IPS-NIHi7 (cell line): Measurements from ENCODE around the gene SLC66A3.

Source experiments
- DNase-seq: peaks from one replicate; pipeline ENCODE4 v3.0.0; 2012; ENCODE audit warnings: mixed read lengths; ENCODE audit errors: extremely low spot score

Gene SLC66A3

DNA sequence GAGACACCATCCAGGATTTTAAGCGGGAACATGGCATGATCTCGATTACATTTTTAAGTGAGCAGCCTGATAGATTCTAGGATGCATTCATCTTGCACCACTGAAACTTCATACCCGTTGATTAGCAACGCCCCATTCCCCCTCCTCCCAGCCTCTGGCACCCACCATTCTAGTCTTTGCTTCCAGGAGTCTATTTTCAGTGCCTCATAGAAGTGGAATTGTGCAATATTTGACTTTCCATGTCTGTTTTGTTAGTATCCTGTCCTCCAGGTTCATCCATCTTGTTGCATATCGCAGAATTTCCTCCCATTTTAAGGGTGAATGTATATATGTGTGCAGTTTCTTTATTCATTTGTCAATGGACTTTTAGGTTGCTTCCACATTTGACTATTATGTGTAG lies 20.9 kb upstream of the SLC66A3 start:
- no peak for DNase-seq

DNA sequence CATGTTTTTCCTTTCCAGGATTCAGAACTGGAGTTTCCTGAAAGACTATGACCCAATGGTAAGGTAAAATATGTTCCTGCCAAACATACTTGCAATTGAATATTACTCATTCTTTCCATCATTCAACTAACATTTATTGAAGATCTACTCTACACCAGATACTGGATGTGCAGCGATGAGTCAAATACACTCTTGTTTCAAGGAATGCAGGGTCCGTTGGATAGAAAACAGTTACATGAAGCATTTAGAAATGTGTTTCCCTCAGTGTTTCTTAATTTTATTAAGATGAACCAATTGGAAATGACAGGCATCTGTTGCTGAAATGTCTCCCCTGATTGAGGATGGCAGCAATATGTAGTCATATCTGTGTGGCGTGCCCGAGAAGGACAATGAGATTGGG lies 14.8 kb upstream of the SLC66A3 start:
- DNase-seq = no peak

DNA sequence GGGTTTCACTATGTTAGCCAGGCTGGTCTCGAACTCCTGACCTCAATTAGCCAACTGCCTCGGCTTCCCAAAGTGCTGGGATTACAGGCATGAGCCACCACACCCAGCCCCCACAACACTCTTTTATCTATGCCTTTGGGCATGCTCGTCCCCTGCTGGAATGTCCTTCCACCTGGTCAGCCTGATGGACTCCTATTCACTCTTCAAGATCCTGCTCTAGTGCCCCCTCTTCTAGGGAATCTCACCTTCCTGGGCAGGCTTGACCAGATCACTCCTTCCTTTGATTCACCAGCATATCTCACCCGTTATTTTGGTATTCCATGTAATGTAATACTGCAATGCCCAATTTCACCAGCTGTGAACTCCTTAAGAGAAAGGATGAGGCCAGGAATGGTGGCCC lies 13.9 kb upstream of the SLC66A3 start:
- no peak for DNase-seq

DNA sequence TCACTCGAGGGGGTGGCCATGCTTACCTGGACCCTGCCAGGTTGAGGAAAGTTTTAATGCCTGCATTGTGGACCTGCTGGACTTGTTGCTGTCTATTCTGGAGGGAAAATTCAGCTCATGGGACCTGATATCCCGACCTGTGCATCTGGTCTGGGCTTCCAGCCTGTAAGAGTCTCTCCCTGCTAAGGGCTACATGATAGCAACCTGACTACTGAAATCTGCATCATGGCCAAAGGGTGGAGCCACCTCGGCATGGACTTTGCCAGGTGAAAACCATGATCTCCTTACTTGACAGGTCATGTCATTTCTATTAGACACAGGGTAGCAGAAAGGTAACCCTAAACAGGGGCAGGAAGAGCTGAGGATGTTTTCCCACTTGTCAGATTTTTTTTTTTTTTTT lies 12.9 kb upstream of the SLC66A3 start:
- no peak for DNase-seq

DNA sequence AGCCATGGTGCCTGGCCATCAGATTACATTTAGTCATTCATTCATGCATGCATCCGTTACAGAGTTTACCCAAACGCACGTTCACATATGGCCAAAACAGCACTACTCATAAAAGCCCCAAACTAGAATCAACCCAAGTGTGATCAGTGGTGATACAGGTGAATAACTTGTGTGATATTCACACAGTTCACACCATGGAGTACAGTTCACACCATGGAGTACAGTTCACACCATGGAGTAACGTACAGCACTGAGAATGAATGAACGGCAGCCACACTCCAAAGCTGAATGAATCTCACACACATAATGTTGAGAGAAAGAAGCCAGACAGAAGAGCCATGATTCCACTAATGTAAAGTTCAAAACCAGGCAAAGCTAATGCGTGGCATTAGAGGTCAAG lies 12.3 kb upstream of the SLC66A3 start:
- DNase-seq = no peak

DNA sequence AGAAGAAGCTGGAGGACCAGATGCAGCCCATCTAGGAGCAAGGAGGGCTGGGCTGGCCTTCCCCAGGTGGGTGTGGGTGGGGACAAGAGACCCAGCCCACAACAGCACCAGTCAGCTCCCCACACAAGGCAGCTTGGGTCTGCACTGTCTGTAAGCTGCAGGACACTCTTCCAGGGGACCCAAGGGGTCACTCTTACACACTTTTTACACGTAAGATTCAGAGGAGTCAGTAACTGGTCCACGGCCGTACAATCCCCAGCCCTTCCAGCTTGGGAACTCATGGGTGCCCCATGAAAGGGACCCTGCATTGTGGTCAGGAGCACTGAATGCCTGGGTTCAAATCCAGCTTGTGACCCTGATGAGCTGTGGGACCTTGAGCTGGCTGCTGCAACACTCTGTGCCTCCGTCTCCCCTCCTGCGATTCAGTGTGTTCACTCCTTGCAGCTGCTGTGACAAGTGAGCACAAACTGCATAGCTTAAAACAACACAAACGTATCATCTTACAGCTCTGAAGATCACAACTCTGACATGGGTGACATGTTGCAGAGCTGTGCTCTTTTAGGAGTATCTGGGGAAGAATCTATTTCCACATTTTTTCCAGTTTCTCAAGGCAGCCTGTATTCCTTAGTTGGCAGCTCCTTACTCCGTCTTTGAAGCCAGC lies 11.1 kb upstream of the SLC66A3 start:
- DNase-seq = no peak

DNA sequence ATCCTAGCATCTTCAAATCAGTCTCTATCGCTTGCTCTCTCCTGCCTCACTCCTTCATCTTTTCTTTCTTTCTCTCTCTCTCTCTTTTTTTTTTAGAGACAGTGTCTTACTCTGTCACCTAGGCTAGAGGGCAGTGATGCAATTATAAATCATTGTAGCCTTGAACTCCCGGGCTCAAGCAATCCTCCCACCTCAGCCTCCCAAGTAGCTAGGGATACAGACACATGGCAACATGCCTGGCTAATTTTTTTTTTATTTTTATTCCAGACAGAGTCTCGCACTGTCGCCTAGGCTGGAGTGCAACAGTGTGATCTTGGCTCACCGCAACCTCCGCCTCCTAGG lies 10.6 kb upstream of the SLC66A3 start:
- no peak for DNase-seq

DNA sequence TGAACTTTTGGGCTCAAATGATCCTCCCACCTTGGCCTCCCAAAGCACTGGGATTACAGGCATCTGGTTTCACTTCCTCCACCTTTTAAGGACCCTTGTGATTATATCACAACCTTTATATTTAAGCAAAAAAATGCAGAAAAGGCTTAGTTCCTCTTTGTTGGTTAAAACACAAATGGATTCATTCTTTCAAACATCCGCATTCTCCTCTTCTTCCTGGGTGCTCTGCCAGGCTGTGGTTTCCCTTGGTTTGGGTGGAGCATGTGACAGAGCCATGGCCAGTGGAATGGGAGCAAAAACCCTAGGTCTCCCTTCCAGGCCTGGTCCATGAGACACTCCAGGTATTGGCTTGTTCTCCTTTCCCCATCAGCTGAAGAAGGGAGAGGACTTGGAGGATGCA lies 9.9 kb upstream of the SLC66A3 start:
- DNase-seq = no peak

DNA sequence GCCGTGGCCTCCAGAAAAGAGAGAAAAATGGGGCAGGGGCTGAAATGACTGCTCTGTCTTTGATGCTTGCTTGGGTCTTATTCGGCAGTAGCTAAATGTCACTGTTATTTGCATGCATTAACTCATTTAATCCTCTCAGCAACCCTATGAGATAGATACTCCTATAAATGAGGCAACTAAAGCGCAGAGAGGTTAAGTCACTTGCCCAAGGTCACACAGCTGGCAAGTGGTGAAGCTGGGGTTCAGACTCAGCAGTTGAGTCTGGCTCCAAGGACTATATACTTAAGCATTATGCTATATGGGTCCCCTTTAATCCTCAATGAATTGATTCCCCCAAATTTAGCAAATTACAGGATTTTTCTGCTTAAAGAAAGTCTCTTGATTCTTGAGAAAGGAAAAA lies 9.2 kb upstream of the SLC66A3 start:
- no peak for DNase-seq

DNA sequence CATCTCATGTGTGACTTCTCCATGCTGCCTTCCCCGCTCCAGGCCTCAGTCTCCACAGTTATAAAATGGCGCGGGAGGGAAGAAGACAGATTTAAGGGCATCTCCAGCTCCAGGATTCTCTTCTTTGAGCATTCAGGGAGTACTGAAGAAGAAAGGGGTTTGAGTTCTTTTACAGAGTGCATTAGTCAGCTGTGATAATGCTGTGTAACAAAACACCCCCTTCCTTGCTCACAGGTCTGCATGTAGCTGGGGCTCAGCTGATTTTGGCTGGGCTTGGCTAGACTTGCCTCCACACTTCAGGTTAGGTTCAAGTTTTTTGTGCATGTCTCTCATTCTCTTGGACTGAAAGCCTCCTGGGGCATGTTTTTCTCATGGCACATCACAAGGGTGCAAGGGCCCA lies 8.0 kb upstream of the SLC66A3 start:
- DNase-seq = no peak

DNA sequence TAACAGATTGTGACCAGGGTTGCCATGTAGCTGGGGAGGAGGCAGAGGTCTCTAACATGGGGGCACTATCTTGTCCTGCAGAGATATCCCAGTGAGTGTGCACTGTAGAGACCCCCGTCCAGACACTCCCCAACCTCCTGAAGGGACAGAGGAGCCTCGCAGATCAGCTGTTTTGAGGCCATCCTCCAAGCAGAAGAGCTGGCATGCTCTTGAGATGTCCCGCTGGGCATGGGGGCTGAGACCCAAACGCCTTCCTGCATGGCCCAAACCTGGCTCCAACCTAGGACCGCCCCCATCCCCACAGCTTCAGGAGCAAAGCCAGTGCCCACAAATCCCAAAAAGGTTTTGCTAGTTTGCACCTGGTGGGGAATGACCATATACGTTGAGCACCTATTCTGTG lies 2.7 kb upstream of the SLC66A3 start:
- DNase-seq = no peak

DNA sequence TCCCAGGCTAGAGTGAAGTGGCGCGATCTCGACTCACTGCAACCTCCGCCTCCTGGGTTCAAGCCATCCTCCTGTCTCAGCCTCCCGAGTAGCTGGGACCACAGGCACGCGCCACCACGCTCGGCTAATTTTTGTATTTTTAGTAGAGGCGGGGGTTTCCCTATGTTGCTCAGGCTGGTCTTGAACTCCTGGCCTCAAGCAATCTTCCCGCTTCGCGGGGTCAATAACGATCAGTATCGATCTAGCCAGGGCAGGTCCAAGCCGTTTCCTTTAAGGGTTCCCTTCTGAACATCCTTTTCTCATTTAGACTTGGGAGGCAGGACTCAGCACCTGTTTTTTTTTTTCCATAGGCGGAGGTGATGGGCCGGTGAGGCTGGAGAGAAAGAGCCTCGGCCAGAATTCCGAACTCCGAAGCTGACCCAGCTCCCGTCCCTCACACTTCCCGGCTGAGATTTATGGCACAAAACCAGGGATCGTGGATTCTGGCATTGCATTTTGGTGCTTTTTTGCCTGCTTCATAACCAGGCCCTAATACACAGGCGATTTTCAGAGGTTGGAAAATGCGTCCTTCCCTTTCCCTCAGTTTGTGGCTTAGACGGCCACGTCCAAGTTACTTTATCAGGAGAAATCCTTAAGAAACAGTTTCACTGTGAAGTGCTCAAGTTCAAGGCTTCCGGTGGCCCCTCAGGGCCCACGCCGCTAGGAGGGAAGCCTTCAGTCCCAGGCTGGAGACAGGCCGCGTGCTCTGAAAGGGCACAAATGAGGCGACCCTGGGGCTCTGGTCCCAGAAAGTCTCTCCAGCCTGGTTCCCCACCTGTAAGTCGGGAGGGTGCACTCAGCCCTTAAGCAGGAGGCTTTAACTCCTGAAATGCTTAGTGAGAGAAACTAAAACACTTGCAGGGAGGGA lies 998 bp upstream of the SLC66A3 start:
- DNase-seq = no peak

DNA sequence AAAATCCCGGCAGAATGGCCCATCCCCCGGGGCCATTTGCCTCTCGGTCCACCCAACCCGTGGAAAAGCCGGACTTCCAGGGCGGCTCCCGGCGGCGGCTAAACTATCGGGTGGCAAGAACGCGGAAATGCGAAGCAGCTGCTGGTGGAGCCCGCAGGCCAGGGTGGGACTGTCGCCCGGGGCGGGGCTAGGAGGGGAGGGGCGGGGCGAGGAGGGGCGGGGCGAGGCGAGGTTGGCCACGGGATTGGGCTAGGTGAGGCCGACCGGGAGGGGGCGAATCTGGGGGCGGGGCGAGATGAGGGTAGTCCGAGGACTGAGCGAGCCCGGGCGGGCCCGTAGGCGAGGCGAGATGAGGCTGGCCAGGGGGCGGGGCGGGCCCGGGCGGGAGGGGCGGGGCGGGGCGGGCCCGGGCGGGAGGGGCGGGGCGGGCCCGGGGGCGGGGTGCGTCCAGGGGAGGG lies 315 bp upstream of the SLC66A3 start:
- peak; percentile 100 for DNase-seq

DNA sequence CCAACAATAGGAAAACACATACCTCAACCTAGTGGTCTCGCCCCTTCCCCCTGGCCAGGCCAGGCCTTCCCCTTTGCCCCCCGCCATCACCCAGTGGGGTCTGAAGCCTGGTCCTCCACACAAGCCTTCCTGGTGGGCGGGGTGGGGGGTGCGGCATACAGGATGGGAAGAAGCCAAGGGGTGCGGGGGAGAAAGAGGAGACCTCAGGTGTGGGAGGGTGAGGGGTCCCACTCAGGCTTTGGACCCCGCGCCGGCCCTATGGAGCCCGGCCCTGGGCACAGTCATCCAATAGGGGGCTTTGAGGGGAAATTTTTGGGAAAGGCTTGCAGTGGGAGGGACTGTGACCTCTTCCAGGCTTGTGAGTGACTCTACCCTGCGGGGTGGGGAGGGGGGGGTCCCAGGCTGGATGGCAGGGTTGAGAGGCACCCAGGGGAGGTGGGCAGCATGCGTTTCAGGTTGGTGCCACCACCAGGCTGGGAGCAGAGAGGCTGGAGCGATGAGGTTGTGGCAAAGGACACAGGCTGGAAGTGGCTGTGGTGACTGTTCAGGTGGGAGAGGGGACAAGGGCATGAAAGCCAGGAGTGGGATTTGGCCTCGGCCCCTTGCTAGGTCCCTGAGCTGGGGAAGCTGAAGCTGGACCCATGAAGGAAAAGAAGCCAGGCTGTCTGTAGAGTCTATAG lies 1.3 kb downstream of the SLC66A3 start:
- DNase-seq = no peak

DNA sequence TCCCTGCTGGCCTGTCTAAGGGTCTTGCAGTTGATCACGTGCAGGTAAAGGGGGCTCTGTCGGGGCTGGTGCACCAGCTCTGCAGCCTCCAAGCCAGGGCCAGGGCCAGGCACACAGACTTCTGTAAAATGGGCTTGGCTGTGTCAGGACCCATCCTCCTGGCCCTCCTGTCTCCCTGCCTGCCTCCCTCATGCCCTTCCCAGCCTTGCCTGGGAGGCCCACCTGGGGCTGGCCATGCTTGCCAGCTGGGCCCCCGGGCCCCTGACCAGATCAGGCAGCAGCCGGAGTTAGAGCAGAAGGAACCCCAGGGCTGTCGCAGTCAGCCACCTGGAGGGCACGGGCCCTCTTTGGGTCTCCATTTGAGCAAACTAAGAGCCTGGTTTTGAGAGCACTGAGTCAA lies 2.0 kb downstream of the SLC66A3 start:
- no peak for DNase-seq

DNA sequence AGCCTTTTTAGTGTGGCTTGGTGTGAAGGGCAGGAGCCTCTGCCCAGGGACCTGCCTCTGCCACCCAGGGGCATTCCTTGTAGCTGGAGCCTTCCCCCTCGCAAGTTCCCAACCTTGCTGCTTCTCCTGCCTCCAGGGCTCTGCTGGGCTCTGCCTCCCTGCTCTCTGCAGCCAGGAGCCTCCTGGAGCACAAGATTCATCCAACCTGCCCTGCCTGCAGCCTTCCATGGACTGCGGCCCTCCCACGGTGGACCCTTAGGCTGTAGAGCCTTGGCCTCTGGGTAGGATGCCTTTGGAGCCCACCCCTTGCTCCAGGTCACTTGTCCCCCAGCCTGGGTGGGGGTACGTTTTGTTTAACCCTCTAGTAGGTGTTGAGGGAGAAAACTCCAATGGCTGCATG lies 2.5 kb downstream of the SLC66A3 start:
- no peak for DNase-seq

DNA sequence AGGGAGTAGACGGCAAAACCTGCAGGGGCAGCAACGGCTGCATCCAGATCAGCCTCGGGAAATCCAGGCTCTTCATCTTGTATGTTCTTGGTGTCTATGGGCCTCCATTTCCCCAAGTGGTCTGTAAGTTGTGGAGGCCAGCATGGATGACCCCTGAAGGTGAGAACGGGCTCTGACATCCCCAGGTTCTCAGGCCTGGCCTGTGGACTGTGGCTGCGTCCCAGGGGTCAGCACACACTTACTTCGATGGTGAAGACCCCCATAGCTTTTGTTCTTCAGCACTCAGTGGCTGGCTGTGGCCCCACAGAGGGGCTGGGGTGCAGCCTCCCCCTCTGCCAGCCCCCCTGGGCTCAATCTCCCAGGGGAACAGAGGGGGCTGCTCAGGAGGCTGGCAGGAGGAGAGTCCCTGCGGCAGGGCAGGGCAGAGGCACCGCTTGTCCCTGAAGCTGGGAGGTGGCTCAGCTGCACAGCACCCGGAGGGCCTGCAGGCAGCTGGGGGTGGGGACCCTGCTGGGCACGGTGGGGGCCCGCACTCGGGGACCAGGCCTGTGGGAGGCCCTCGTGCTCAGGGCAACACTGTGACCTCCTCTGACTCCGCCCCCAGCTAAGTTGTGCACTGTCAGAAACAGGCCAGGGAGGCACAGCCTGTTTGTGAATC lies 3.8 kb downstream of the SLC66A3 start:
- no peak for DNase-seq

DNA sequence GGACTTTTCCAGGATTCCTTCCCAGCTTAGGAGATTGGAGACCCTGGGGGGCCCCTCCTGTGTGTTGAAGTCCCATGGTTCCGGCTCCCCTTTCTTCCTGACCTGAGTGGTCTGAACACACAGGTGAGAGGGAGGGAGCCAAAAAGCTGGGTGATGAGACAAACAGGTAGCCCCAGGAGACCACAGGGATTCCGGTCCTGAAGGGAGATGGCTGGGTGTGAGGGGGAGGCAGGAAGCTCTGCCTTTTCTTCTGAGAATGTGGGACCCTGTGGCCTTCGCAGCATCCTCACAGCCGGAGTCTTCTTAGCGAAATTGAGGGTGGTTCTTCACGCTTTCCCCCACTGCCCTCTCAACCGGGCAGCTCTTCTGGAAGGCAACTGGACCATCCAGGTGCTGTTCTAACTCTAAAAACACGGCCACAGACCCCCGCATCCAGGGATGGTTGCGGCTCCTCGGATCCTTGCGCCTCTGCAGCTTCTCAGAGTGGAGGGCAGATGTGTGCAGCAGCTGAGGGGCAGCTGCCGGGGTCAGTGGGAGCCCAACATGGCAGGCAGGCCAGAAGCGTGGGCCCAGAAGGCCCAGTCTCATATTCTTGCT lies 4.4 kb downstream of the SLC66A3 start:
- no peak for DNase-seq

DNA sequence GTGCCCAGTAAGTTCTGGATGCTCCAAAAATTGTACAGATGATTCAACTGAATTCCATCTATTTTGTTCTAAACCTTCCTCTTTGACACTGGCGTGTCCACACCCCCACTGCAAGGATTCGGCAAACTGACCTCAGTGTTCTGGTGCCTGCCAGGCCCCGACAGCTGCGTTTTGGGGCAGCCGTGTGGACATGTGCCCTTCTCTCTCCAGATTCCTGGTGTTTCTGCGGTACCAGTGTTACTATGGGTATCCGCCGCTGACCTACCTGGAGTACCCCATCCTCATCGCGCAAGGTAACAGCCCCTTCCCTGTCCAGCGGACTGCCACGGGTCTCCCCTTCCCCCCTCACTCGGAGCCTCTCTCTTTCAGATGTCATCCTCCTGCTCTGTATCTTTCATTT lies 5.0 kb downstream of the SLC66A3 start:
- no peak for DNase-seq

DNA sequence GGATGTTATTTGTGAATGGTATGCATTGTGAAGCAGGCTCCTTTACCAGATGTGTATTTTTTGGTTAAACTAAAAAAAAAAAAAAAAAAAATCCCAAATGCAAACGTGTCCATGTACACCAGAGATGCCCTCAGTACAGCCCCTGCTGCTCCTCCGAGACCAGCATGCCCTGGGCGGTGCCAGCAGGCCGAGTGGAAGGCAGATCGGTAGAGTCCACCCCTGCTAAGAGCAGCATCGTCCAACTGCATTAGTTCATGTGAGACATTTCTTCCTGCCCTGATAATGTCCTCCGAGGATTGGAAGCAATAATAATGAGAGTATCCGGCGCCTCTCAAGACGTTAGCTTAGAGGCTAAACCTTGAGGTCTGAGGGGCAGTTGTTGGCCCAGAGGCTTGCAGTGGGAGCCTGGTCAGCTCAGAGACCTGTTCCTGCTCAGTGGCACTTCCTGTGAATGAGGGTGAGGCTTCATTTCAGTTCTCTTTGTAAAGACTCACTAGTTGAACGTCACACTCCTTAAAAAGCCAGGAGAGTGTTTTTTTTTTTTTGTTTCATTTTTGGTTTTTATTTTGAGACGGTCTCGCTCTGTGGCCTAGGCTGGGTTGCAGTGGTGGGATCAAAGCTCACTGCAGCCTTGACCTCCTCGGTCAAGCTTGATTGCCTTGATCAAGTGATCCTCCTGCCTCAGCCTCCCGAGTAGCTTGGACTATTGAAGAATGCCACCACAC lies 5.6 kb downstream of the SLC66A3 start:
- no peak for DNase-seq

DNA sequence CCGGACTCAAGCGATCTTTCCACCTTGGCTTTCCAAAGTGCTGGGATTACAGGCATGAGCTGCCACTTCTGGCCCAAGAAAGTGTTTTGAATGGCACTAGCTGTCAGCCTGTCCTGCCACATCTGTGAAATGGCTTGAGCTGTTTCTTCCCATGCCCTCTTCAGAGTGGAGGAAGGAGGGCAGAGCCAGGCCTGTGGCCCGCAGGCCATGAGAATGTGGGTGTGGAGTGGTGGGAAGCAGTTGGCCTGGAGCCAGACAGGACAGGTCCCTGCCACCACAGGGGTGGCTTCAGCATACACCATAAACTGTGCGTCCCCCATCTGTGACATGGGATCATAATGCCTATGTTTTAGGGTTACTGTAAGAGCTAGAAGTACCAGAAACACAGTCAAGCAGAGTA lies 6.5 kb downstream of the SLC66A3 start:
- DNase-seq = no peak
